Heart left ventricle (tissue), 16 donors: ENCODE data around the gene NR2F1. TPM values are rescaled to one million over a fixed set of nuclear protein-coding genes. Genes with fewer than 3 reads are reported as not detected.

Experiments
- ATAC-seq, 4 donors: fragments of 200-7000 bp; cut with Tn5 transposase; one replicate each; pipeline ENCODE4 v1.9.1; 2020 to 2022; ENCODE audit warnings: moderate library complexity in 4 of 4, mild to moderate bottlenecking in 3 of 4, moderate number of reproducible peaks in 1 of 4
- DNase-seq, 5 donors: peaks; one replicate each; pipeline ENCODE4 v3.0.0-alpha.2; 2020
- H3K27ac ChIP-seq, 12 donors: fragments of 200-600 bp; sonication (generic) in 4 of 12; one replicate each; pipeline versions ENCODE4 v1.5.0 to v1.8.0; 2016 to 2022; ENCODE audit warnings: mild to moderate bottlenecking in 2 of 12
- H3K27me3 ChIP-seq, 9 donors: fragments of 200-600 bp; sonication (generic) in 2 of 9; one replicate each; pipeline versions ENCODE4 v1.5.1 to v1.8.0; 2016 to 2022; ENCODE audit warnings: mild to moderate bottlenecking in 3 of 9
- H3K36me3 ChIP-seq, 9 donors: fragments of 200-600 bp; sonication (generic) in 2 of 9; one replicate each; pipeline versions ENCODE4 v1.5.0 to v1.8.0; 2018 to 2022; ENCODE audit warnings: mild to moderate bottlenecking in 2 of 9
- H3K4me1 ChIP-seq, 12 donors: fragments of 200-600 bp; sonication (generic) in 4 of 12; one replicate each; pipeline versions ENCODE4 v1.5.0 to v1.8.0; 2016 to 2022; ENCODE audit warnings: mild to moderate bottlenecking in 3 of 12
- H3K4me3 ChIP-seq, 12 donors: fragments of 200-600 bp; sonication (generic) in 4 of 12; one replicate each; pipeline versions ENCODE4 v1.5.0 to v1.8.0; 2017 to 2022; ENCODE audit warnings: mild to moderate bottlenecking in 9 of 12, moderate library complexity in 4 of 12
- H3K9me3 ChIP-seq, 12 donors: fragments of 200-600 bp; sonication (generic) in 4 of 12; one replicate each; pipeline versions ENCODE4 v1.5.0 to v1.8.0; 2016 to 2022; ENCODE audit warnings: mild to moderate bottlenecking in 1 of 12
- CTCF ChIP-seq, 12 donors: fragments of 200-600 bp; sonication (generic) in 4 of 12; IDR thresholded peaks; one replicate each; pipeline versions ENCODE4 v1.5.0 to v1.8.0; 2018 to 2022; ENCODE audit warnings: antibody characterized with exemption in 12 of 12, mild to moderate bottlenecking in 5 of 12
- POLR2A ChIP-seq, 2 donors: fragments of 450-650 bp; IDR thresholded peaks; one replicate each; pipeline ENCODE4 v1.6.1; 2017; ENCODE audit warnings: antibody characterized with exemption in 2 of 2, mild to moderate bottlenecking in 2 of 2, moderate library complexity in 2 of 2
- WGBS, 4 donors: extraction: QIAGEN DNeasy Blood & Tissue Kit in 2 of 4; methylation state at CpG; one replicate each; pipeline versions ENCODE4 v1.1.5 to v1.1.7; 2013 to 2018; 5-methylcytosine and 5-hydroxymethylcytosine counted together
- intact Hi-C, 10 donors: fragments of 100-400 bp; cut with DNase I; formaldehyde crosslinking; loops; one replicate each; pipeline versions ENCODE4 v1.11.1 to v1.14.2; 2022
- polyA plus RNA-seq, 2 donors: library from polyadenylated mRNA; stranded (reverse); fragments of 200-250 nt; gene quantifications; one replicate each; pipeline ENCODE4 v1.2.3, GENCODE V29; 2013
- total RNA-seq, 9 donors: library from RNA; depleted of rRNA in 2 of 9; stranded (reverse); fragments of >200 nt in 2 of 9; fragmentation: NEBNext Ultra II Directional in 3 of 9; extraction: Animal tissue kit (Norgen Biotek cat#: 25700) in 3 of 9; gene quantifications; one replicate each; pipeline versions ENCODE4 v1.1.0 to v1.2.4, GENCODE V29; 2016 to 2023
- donor health status: ischemic (EF 13 %, LVEDD 7.1; RV severe dilation, severe dysfunction).
- donor health status: healthy with polysubstance abuse.
- donor health status: DM: no; HTN: yes; CAD: no.
- donor health status: DM: no; HTN: no; CAD: no.
- donor health status: ischemic (EF 25% LVEDD 6.9; RV normal size, moderate dysfunction).
- donor health status: ischemic (EF 25% LVEDD 5.7; RV mildly dilated, moderate dysfunction).
- donor health status: healthy.
- donor health status: DM: yes; HTN: yes; CAD: no.
- donor health status: ischemic (EF 35%, LVEDD 5.7; RV mildly dilated, moderate dysfunction).
- donor health status: nonischemic (EF 11% LVEDD 7.7; RV severe dilation, severe dysfunction).
- donor health status: DM: yes; HTN: yes; CAD: no.
- donor health status: PGD.
- donor health status: ischemic (EF 29% LVEDD 5.4; RV normal size, mild dysfunction).
- donor health status: nonischemic (EF 23%, LVEDD 6.1; RV moderate dilation, normal function).

The NR2F1 gene
- total and polyA plus RNA-seq, 11 donors, result 0.37 to 13.5 (median 0.57) TPM; not detected in 3

DNA sequence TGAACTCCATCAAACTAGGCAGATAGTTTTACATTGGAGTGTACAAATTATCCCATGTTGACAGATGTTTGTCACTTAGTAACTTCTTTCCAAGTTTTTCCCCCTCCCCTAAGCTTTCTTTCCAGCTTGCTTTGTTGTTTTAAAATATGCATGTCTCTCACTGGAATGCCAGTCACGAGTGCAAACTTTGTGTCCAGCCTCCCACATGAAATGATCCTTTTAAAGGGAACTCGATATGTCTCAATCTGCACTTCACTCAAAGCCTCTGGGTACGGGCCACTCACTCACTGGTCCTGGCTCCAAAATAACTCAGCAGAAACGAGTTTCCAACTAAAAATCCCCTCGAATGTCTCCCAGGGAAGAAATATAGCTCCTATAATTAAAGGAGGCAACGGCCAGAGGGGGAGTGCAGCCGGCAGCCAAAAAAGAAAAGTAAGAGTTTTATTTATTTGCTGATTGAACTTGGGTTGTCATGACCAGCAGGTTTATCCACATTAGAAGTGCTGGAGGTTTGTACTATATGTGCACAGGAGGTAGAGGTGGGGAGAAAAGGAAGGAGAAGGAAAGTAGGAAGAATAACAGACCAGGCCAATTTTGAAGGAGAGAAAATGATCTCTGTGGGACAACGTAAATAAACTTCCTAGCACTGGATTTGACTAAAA, 17.5 kb downstream of the NR2F1 start:
- intact Hi-C loops, result loop anchor here in 4 of 10 donors (10.0 kb wide), 2 partner anchors 294 to 314 kb away; no protein-coding TSS in a partner anchor
- DNase-seq, result no peak
- H3K27me3 ChIP-seq, result peaks cover 62 to 100% (median 99%) of the 10 kb centered on the region in 9 donors
- H3K36me3 ChIP-seq, result no peaks in the 10 kb centered on the region
- H3K9me3 ChIP-seq, result peaks cover 0 to 4% (median 0%) of the 10 kb centered on the region in 12 donors
- no peak overlapping the region for H3K4me3 ChIP-seq
- ATAC-seq, result no peak
- TF ChIP-seq POLR2A (IDR thresholded peaks at IDR 0.05) (no peak), CTCF (IDR thresholded peaks at IDR 0.05) (no peak)
- 19 to 34% (median 30%) methylated on average over 8 of the region's 8 CpGs for WGBS, 4 donors
- peaks cover 0 to 12% (median 3%) of the 10 kb centered on the region in 12 donors for H3K4me1 ChIP-seq
- H3K27ac ChIP-seq, result no peak overlapping the region

DNA sequence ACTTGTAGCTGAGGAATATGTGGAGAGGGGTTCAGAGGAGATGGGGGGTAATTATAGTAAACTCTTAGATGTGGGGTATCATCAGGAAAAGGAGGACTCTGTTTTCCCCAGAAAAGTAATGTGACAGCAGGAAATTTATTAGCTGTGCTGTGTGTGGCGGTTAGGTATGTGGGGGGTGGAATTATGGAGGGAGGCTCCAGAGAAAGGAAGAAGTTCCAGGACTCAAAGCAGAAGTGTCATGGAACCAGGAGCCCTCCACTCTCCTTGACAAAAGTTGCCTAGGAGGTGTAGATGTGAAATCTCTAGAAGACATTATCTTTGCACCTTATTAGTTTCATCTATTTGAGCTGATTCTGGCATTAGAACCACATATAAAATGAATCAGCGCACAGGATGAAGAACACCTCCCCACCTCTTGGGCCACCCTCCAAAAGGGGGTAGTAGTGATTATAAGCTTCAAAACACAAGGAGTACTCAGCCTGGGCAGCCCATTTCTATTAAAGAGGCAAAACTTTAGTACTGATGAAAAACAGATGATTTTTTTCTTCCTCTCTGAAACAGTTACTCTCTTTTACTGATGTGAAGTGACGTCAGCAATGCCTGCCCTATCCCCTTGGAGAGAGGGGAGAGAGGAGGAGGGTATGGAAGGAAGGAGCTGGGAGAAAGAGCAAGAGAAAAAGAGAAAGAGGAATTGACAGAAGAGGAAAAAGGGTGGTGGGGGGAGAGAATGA, 18.2 kb downstream of the NR2F1 start:
- H3K9me3 ChIP-seq, result no peaks in the 10 kb centered on the region
- H3K36me3 ChIP-seq, result no peaks in the 10 kb centered on the region
- no peak for ATAC-seq
- TF ChIP-seq CTCF (IDR thresholded peaks at IDR 0.05), result no peak
- no peak for TF ChIP-seq POLR2A (IDR thresholded peaks at IDR 0.05)
- H3K27ac ChIP-seq, result no peak overlapping the region
- no peak overlapping the region for H3K4me3 ChIP-seq
- intact Hi-C loops, result loop anchor here in 4 of 10 donors (10.0 kb wide), 2 partner anchors 294 to 314 kb away; no protein-coding TSS in a partner anchor
- H3K27me3 ChIP-seq, result peaks cover 55 to 100% (median 99%) of the 10 kb centered on the region in 9 donors
- 35 to 55% (median 48%) methylated on average over 3 of the region's 3 CpGs for WGBS, 4 donors
- no peak for DNase-seq
- peaks cover 0 to 12% (median 3%) of the 10 kb centered on the region in 12 donors for H3K4me1 ChIP-seq

GRCh38 chr5:93601802-93602155, 18.8 kb downstream of the NR2F1 start:
- no peak for ATAC-seq
- H3K36me3 ChIP-seq, result no peaks in the 10 kb centered on the region
- intact Hi-C loops, result loop anchor here in 4 of 10 donors (10.0 kb wide), 2 partner anchors 293 to 313 kb away; no protein-coding TSS in a partner anchor
- H3K27ac ChIP-seq, result no peak overlapping the region
- no peak overlapping the region for H3K4me3 ChIP-seq
- H3K4me1 ChIP-seq, result peaks cover 0 to 10% (median 3%) of the 10 kb centered on the region in 12 donors
- H3K9me3 ChIP-seq, result no peaks in the 10 kb centered on the region
- TF ChIP-seq POLR2A (IDR thresholded peaks at IDR 0.05) (no peak), CTCF (IDR thresholded peaks at IDR 0.05) (no peak)
- peaks cover 51 to 100% (median 99%) of the 10 kb centered on the region in 9 donors for H3K27me3 ChIP-seq
- 16 to 32% (median 28%) methylated on average over 9 of the region's 9 CpGs for whole genome bisulfite sequencing, 4 donors
- no peak for DNase-seq
